GM19463 (cell line): ENCODE data around the gene CCND2.

Source experiments
- ATAC-seq: cut with Tn5 transposase; IDR thresholded peaks from one replicate; pipeline ENCODE4 v1.9.1; 2021; ENCODE audit warnings: mild to moderate bottlenecking, moderate library complexity; ENCODE audit not compliant: unreplicated experiment

The CCND2 gene

GRCh38 chr12:4256043-4256826 lies 17.3 kb upstream of the CCND2 start:
- ATAC-seq: no peak

DNA sequence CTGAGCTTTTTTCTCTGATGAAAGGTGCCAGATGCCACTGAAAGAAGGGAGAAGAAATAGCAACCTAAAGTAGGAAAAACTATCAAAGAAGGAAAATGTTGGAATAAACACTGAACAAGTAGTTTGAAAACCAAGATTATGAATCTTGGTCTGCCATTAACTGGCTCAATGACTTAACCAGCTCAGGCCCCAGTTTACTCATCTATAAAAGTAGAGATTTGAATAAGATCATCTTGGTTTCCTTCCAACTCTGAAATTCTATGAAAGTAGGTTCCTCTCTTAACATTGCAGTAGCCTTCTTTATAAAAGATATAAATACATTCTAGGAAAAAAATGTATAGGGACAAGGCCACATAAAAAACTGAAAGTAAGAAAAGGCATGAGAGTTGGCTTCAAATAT lies 16.1 kb upstream of the CCND2 start:
- no peak for ATAC-seq

DNA sequence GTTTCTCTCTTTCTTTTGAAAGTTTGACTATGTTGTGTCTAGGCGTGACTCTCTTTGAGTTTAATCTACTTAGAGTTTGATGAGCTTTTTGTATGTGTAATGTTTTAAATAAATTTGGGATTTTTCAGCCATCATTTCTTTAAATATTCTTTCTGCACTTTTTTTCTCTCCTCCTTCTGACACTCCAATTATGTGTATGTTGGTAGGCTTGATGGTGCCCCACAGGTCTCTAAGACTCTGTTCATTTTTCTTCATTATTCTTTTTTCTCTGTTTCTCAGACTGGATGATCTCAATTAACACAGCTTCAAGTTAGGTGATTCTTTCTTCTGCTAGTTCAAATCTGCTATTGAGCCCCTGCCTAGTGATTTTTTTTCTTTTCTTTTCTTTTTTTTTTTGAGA lies 14.5 kb upstream of the CCND2 start:
- no peak for ATAC-seq

DNA sequence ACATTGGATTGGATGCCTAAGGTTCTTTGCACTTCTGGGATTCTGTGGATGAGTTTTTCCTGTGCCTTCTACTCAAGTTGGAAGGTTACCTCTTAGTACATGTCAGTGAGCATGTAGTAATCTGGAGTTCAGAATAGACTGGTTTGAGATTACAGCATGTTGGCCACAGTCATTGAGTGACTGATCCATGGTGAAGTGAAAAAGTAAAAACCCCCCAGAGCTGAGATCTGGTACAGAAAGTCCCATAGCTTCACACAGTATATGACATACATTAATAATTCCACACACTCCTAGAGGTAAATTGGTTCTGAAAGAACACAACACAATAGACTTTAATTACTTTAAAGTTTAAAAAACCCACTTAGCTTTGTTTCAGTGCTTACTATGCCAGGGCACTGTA lies 11.9 kb upstream of the CCND2 start:
- no peak for ATAC-seq

DNA sequence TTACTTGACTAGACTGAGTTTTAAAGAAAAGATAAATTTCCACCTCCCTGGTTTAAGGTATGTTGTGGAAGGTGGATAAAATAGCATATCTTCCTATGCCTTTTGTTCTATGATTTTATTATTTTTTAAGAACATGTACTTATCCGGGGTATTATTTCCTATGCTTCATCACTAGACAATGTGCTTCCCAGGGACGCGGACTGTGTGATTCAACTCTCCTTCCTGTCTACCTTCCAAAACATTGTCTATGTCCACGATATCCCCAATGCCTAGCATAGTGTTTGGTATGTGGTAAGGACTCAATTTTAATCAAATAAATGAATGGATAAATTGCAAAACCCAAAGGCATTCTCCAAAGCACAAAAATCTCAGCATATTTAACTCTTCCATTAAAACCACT lies 8.3 kb upstream of the CCND2 start:
- no peak for ATAC-seq

GRCh38 chr12:4266990-4267389 lies 6.6 kb upstream of the CCND2 start:
- ATAC-seq: no peak

DNA sequence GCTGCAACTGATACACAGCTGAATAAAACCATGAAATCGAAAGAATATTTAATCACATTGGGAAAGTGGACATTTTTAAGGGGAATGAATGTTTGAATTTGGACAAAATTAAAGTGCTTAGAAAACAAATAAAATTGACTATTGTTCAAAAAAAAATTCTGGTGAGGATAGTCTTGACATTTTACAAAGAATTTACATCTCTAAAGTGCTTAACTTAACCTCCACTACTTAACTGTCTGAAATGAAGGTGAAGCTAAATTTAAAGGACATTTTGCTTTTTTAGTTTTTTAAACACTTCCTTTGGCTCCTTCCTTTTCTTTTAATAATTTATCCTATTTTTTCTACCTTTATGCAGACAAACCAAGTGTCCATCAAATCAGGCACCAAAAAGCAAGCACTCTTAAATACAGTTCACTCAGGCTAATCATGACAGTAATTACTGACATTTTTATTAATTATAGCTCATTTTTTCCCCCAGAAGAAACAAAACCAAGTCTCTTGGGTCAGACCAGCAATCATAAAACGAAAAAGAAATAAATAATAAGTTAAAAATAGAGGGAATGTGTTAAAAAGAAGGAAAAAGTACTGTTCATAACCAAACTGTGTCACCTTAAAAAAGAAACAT lies 5.7 kb upstream of the CCND2 start:
- ATAC-seq: no peak

DNA sequence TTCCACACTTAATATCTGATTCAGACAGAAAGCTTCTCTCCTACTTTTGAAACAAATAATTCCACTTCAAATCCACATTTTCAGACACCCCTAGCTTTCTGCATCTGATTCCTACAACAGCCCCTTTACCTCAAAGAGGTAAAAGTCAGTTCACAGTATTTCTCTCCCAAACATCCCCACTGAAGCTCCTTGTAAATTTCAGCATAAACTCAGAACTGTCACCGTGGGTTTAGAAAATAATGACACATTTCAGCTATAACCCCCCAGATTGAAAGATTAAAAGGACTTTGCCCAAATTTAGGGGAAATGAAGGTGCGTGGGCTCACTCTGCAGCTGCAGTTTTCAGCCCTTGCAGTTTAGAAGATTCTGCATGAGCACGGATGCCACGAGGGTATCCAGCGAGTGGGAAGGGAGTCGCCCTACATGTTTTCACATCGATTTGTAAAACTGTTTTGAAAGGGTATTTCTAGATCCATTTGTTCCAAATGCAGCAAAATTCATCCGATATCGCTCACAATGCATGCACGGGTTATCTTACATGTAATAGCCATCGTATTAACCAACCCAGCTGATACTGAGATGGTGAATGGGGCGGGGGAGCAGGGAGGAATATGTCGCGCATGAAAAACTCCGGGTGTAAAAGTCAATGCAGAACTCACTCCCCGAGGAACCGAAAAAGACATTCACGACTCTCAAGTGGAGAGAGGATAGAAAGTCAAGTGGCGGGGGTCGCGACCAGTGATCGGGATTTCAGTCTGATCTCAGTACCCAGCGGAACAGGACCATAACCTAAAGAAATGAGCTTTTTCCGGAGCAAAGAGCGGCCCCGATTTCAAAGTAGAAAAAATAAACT lies 5.0 kb upstream of the CCND2 start:
- no peak for ATAC-seq

- ATAC-seq: no peak
Measured at GRCh38 chr12:4269279-4269991, 4.1 kb upstream of the CCND2 start.

DNA sequence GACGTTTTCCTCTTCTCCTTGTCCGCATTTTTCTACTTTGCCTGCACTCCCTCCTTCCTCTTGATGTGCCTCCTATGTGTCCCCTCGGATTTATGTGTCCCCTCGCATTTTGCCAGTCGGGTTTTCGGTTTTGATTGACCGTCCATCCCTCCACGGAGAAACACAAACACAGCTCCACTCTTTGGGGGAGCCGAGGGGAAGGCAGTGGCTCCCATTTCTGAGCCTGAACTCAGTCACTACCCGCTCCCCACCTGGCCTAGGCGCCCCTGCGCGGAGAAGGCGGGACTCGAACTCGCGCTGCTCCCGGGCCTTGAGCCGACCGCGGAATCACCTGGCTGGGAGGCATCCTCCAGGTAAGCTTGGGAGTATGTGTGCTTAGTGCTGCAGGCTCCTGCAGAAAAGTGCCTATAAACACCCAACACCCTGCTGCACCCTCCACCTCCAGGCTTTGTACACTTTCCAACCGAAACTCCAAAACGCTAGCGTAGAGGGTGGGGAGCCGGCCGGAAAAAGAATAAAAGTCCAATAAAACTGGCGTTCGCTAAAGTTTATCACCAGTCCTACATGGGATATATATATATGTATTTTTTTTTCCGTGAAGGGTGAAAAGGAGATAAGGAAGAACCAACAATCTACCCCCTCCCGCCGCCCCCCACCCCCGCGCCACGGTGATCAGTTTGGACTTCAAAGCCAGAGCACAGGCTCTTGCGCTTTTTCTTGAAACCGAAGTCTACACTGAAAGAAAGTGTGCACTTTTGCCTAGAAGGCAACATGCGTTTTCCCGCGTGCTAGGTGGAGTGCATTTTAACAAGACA lies 3.3 kb upstream of the CCND2 start:
- no peak for ATAC-seq

- ATAC-seq: no peak
Measured at GRCh38 chr12:4270831-4271716, 2.5 kb upstream of the CCND2 start.

DNA sequence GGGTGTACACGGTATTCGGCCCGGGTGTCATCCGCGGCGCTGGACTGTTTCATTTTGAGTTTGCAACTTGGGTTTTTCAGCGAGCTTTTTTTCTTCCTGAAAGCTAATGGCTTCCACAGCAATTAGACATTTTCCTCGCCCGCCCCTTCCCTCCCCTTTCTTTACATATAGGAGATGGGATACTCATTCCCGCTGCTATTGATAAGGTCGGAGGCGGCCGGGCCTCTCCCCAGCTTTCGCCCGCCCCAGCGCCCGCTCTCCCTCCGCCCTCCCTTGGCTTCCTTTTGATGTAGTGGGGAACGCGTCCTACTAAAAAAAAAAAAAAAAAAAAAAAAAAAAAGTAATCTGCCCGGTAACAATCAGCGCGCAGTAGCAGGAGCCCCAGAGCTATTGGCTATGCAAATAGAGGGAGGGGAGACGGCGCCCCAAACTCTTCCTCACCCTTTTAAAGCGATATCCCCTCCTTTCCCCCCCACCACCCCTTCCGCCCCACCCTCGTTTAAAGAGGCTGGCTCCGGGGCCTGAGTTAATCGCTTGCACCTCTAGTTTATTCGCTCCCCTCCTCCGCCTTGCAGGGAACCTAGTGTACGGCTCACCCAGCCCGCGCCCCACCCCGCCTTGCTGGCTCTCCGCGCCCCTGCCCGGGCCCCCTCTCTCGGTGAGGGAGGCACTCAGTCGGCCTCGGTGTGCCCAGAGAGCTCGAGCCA lies 1.7 kb upstream of the CCND2 start:
- ATAC-seq: peak; percentile 43

DNA sequence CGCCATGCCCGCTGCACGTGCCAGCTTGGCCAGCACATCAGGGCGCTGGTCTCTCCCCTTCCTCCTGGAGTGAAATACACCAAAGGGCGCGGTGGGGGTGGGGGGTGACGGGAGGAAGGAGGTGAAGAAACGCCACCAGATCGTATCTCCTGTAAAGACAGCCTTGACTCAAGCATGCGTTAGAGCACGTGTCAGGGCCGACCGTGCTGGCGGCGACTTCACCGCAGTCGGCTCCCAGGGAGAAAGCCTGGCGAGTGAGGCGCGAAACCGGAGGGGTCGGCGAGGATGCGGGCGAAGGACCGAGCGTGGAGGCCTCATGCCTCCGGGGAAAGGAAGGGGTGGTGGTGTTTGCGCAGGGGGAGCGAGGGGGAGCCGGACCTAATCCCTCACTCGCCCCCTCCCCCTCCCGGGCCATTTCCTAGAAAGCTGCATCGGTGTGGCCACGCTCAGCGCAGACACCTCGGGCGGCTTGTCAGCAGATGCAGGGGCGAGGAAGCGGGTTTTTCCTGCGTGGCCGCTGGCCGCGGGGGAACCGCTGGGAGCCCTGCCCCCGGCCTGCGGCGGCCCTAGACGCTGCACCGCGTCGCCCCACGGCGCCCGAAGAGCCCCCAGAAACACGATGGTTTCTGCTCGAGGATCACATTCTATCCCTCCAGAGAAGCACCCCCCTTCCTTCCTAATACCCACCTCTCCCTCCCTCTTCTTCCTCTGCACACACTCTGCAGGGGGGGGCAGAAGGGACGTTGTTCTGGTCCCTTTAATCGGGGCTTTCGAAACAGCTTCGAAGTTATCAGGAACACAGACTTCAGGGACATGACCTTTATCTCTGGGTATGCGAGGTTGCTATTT lies 914 bp upstream of the CCND2 start:
- ATAC-seq: peak; percentile 3

GRCh38 chr12:4273273-4273651 lies 300 bp upstream of the CCND2 start:
- no peak for ATAC-seq

DNA sequence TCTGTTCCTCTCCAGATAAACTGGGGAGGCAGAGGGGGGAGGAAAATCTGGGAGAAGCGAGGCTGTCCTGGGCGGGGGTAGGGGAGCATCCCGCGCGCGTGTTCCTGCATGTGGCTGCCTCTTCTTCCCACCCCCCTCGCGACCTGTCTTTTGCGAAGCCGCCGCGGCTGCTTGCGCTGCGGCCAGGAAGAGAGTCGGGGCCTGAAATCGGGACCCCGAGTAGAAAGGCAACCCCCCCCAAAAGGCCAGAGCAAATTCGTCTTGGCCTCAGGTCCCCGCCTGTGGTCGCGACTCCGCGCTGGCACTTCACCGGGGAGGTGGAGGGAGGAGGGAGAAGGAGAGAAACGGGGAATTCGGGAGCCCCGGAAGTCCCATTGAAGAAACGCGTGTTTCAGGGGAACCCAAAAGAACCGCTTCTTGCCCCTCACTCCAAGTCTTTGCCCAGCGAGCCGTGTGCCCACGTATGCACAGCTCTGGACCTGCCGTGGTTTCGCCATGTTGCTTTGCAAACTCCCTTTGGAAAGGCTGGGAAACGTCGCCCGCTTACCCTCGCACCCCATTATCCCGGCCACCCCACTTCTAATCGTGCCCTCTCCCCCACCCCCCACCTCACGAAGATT lies 944 bp downstream of the CCND2 start:
- ATAC-seq: no peak

DNA sequence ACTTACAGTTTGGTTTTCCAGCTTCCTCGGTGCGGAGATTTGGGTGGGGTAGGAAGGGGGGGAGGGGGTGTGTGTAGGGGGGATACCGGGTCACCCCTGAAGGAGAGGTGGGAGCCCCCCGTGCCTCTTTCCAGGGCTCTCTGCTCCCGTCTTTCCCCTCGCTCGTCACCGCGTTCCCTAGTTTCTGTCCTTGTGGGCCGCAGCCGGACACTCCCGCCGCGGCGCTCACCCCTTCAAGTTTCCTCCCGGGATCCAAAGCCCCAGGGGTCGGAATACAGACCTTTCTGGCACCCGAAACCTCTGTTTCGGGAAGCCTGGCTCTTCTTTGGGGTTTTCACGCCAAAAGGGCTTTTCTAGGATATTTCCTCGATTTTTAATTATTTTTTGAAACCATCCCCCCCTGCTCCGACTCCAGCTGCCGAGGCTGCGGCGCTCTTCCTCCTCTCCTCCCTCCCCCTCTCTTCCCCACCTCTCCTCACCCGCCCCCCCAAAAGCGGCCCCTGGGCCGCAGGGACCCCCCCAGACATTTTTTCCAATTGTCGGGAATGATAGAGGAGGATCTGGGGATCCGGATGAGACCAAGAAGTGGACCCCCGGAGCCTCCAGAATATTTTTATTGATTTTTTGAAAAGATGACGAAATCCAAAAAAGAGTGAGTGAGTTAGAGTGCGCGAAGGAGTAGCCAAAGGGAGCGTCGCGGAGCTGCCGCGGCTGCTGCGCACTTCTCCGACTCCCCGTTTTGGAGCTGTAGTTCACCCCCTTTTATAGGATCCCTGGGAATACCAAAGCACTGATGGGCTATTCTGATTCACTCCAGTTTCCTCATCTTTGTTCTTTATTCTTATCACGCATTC lies 1.7 kb downstream of the CCND2 start:
- ATAC-seq: no peak
